ES-I3 (cell line): Measurements from ENCODE around the gene SPC24.
"Not testable (repeated sequence)": the region's sequence is repeated elsewhere in the genome, so short reads cannot be mapped to it uniquely, and the experiment has no call there.

Experiments
- H3K36me3 ChIP-seq: 2 replicates; pipeline ENCODE4 v1.6.1; 2013; ENCODE audit warnings: mild to moderate bottlenecking, low read length, control low read depth, moderate library complexity; ENCODE audit not compliant: insufficient read depth
- H3K4me1 ChIP-seq: 2 replicates; pipeline ENCODE4 v1.6.1; 2013; ENCODE audit warnings: mild to moderate bottlenecking, control low read depth, low read length; ENCODE audit not compliant: insufficient read depth
- H3K9ac ChIP-seq: 2 replicates; pipeline ENCODE4 v1.6.1; 2013; ENCODE audit warnings: low read depth, mild to moderate bottlenecking, low read length, moderate library complexity
- H3K9me3 ChIP-seq: 2 replicates; pipeline ENCODE4 v1.6.1; 2013; ENCODE audit warnings: mild to moderate bottlenecking, low read length, moderate library complexity; ENCODE audit not compliant: control insufficient read depth, insufficient read depth

Gene SPC24

DNA sequence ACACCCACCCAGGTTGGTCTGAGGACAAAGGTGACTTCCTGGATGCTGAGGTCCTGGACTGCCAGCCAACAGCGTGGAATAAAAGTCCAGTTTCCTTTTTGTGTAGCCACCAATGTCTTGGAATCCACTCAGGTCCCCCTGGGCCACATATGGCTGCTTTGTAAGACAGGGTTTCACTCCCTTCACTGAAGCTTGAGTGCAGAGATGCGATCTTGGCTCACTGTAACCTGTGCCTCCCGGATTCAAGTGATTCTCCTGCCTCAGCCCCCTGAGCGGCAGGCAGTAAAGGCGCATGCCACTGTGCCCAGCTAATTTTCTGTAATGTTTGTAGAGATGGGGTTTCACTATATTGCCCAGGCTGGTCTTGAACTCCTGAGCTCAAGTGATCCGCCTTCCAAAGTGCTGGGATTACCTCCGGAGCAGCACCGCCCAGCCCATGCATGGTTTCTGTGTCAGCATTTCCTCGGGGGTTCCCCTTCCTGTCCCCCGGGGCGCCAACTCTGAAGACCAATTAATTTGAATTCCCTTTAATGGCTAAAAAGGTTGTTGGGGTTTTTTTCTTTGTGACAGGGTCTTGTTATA lies 24.2 kb upstream of the SPC24 start:
- Histone ChIP-seq H3K36me3 (no peaks in the 10 kb centered on the region), H3K4me1 (peaks cover 12% of the 10 kb centered on the region), H3K9ac (no peak overlapping the region), H3K9me3 (no peaks in the 10 kb centered on the region)

DNA sequence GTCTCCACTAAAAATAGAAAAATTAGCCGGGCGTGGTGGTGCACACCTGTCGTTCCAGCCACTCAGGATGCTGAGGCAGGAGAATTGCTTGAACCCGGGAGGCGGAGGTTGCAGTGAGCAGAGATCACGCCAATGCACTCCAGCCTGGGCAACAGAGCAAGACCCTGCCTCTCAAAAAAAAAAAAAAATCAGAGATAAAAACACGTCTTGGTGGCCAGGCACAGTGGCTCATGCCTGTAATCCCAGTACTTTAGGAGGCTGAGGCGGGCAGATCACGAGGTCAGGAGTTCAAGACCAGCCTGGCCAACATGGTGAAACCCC lies 23.5 kb upstream of the SPC24 start:
- not testable (repeated sequence) for H3K36me3 ChIP-seq, H3K9me3 ChIP-seq, H3K9ac ChIP-seq
- peaks cover 12% of the 10 kb centered on the region for H3K4me1 ChIP-seq

- Histone ChIP-seq H3K9me3 (no peaks in the 10 kb centered on the region), H3K9ac (no peak overlapping the region), H3K4me1 (peaks cover 12% of the 10 kb centered on the region), H3K36me3 (no peaks in the 10 kb centered on the region; the same call in 1 of the 2 replicates)
These were observed 22.0 kb upstream of the SPC24 start for GRCh38 chr19:11177592-11177991.

DNA sequence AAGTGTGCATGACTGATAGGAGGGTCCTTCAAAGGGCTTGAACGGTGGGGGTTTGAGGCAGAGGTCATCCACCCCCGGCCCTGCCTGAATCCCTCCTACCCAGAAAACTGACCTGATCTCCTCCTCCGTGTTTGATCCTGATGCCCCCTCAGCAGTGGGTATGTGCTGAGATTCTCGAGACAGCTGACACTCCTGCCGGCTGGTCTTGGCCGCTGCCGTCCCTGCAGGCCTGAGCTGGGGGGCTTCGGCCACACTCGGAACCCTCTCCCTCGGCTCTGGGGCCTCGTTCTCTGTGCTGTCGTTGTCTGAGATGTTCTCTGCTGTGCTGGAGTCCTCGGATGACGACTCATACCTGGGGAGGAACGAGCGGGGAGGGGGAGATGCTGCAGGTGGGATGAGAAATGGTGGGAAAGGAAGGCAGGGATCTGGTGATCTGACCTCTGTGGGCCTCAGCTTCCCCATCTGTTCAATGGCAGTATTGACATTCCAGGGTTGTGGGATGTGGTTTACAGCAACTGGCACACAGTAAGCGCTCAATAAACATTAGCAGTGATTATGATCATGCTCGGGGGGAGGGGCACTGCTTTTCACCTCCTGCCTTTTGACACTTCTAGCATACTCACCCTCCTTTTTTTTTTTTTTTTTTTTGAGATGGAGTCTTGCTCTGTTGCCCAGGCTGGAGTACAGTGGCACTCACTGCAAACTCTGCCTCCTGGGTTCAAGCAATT lies 21.0 kb upstream of the SPC24 start:
- H3K9ac ChIP-seq: no peak overlapping the region
- H3K9me3 ChIP-seq: no peaks in the 10 kb centered on the region
- H3K36me3 ChIP-seq: no peaks in the 10 kb centered on the region; the same call in 1 of the 2 replicates
- H3K4me1 ChIP-seq: peaks cover 12% of the 10 kb centered on the region

DNA sequence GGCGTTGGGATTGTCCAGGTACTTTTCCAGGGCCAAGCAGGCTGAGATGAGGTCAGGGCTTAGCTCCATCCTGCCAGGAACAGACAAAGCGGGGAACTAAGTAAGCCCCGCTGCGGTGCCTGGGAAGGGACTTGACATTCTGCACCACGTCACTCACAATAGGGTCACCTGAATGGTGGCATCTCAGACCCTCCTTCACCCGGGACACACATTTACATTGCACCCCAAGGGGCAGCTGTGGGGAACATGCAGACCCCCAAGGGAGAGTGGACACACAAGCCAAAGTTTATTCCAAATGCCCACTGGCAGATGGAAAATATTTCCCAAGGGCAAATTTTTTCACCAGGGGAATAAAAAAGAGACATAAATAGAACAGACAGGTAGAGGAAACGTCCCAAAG lies 20.3 kb upstream of the SPC24 start:
- peaks cover 12% of the 10 kb centered on the region for H3K4me1 ChIP-seq
- no peaks in the 10 kb centered on the region; the same call in 1 of the 2 replicates for H3K36me3 ChIP-seq
- H3K9me3 ChIP-seq: no peaks in the 10 kb centered on the region

GRCh38 chr19:11174336-11174735 lies 18.8 kb upstream of the SPC24 start:
- Histone ChIP-seq H3K9me3 (no peaks in the 10 kb centered on the region), H3K36me3 (no peaks in the 10 kb centered on the region; the same call in 1 of the 2 replicates), H3K9ac (no peak overlapping the region), H3K4me1 (no peaks in the 10 kb centered on the region)

More for the DNA sequence above, 20.3 kb upstream of the SPC24 start:
- no peak overlapping the region for H3K9ac ChIP-seq

GRCh38 chr19:11173516-11174155 lies 18.1 kb upstream of the SPC24 start:
- H3K36me3 ChIP-seq: no peaks in the 10 kb centered on the region; the same call in 1 of the 2 replicates
- no peaks in the 10 kb centered on the region for H3K4me1 ChIP-seq
- H3K9me3 ChIP-seq: no peaks in the 10 kb centered on the region
- no peak overlapping the region for H3K9ac ChIP-seq

GRCh38 chr19:11172576-11172975 lies 17.0 kb upstream of the SPC24 start:
- Histone ChIP-seq H3K36me3 (peaks cover 5% of the 10 kb centered on the region), H3K4me1 (no peaks in the 10 kb centered on the region), H3K9ac (no peak overlapping the region), H3K9me3 (no peaks in the 10 kb centered on the region)

DNA sequence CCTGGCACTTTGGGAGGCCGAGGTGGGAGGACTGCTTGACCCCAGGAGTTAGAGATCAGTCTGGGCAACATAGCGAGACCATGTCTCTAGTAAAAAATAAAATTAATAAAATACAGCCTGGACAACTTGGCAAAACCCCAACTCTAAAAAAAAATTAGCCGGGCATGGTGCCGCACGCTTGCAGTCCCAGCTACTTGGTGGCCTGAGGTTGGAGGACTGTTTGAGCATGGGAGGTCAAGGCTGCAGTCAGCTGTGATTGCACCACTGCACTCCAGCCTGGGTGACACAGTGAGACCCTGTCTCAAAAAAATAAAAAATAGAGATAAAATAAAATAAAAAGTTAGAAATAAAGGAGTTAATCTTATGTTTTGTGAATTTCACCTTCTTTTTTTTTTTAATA lies 15.6 kb upstream of the SPC24 start:
- Histone ChIP-seq H3K36me3 (peaks cover 5% of the 10 kb centered on the region), H3K9ac (no peak overlapping the region), H3K9me3 (no peaks in the 10 kb centered on the region), H3K4me1 (no peaks in the 10 kb centered on the region)

GRCh38 chr19:11169896-11170678 lies 14.5 kb upstream of the SPC24 start:
- Histone ChIP-seq H3K4me1 (no peaks in the 10 kb centered on the region), H3K9me3 (no peaks in the 10 kb centered on the region), H3K9ac (no peak overlapping the region), H3K36me3 (peaks cover 5% of the 10 kb centered on the region)

- no peaks in the 10 kb centered on the region for H3K4me1 ChIP-seq
- H3K36me3 ChIP-seq: peaks cover 5% of the 10 kb centered on the region
- H3K9ac ChIP-seq: no peak overlapping the region
- H3K9me3 ChIP-seq: no peaks in the 10 kb centered on the region
These were observed 13.0 kb upstream of the SPC24 start for GRCh38 chr19:11168568-11168967.

DNA sequence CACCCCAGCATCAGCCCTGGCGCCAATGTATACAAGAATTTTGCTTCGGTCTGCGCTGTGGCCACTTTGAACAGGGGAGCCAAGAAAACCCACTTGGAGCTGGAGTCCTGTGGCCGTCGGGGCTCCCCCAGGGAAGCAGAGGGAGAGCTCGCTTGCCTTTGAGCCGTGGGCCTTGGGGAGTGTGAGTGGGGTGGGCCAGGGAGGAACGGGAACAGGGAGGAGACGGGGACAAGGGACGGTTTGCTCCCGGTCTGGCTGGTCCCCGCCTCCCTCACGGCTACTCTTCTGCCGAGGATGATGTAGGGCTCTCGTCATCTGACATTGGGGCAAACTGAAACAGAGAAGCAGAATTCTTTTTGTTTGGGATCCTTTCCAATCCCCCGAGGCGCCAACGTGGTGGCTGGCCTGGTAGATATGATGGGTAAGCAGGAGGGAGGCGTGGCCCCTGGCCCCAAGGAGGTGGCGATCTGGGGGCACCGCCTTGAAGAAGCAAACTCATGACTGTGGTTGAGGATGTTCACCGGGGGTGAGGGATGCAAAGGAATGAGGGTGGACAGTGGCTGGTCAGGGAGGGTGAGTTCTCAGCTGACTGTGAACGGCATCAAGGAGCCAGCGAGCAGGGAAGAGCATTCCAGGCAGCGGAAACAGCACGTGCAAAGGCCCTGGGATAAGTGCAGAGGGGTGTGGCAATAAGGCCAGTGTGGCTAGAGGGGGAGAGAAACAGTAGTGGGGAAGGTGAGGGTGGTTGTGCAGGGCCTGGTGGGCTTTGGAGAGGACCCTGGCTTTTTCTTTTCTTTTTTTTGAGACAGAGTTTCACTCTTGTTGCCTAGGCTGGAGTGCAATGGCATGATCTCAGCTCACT lies 10.9 kb upstream of the SPC24 start:
- Histone ChIP-seq H3K9ac (no peak overlapping the region), H3K4me1 (no peaks in the 10 kb centered on the region), H3K9me3 (no peaks in the 10 kb centered on the region), H3K36me3 (peaks cover 5% of the 10 kb centered on the region)

- H3K9ac ChIP-seq: no peak overlapping the region
- no peaks in the 10 kb centered on the region for H3K4me1 ChIP-seq
- peaks cover 5% of the 10 kb centered on the region for H3K36me3 ChIP-seq
- no peaks in the 10 kb centered on the region for H3K9me3 ChIP-seq
These were observed 10.0 kb upstream of the SPC24 start for GRCh38 chr19:11165486-11166030.
